Measurements from ENCODE around the gene CCL24. TPM values are rescaled to one million over a fixed set of nuclear protein-coding genes. Genes with fewer than 3 reads are reported as not detected.

CCL24 gene, protein sequence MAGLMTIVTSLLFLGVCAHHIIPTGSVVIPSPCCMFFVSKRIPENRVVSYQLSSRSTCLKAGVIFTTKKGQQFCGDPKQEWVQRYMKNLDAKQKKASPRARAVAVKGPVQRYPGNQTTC
- not detected in 5 replicates for total RNA-seq (2022; extraction: Qiagen RNA extraction; ENCODE audit: low read depth)

DNA sequence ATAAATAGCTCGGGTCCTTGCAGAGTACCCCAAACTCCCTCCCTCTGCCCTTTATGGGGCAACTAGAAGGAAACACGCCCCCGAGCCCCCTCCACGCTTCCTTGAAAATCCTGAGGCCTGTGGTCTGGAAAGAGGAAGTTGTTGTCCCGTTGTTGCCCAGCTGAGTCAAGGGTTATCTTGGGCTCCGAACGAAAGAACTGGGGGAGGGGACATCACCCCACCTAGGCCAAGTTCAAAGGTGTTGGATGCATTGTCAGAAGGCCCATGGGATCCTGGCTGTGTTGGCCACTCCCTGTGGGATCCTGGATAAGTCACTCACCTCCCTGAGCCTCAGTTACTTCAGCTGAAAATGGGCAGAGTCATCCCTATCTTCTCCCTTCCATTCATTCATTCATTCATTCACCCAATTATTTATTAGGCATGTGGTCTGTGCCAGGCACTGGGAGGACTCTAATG, at the start of gene CCL24:
TSS of gene CCL24 (minus strand) at position 26 of the 456 bp plus-strand sequence. CDS start 91 bp downstream, outside the sequence.

DNA sequence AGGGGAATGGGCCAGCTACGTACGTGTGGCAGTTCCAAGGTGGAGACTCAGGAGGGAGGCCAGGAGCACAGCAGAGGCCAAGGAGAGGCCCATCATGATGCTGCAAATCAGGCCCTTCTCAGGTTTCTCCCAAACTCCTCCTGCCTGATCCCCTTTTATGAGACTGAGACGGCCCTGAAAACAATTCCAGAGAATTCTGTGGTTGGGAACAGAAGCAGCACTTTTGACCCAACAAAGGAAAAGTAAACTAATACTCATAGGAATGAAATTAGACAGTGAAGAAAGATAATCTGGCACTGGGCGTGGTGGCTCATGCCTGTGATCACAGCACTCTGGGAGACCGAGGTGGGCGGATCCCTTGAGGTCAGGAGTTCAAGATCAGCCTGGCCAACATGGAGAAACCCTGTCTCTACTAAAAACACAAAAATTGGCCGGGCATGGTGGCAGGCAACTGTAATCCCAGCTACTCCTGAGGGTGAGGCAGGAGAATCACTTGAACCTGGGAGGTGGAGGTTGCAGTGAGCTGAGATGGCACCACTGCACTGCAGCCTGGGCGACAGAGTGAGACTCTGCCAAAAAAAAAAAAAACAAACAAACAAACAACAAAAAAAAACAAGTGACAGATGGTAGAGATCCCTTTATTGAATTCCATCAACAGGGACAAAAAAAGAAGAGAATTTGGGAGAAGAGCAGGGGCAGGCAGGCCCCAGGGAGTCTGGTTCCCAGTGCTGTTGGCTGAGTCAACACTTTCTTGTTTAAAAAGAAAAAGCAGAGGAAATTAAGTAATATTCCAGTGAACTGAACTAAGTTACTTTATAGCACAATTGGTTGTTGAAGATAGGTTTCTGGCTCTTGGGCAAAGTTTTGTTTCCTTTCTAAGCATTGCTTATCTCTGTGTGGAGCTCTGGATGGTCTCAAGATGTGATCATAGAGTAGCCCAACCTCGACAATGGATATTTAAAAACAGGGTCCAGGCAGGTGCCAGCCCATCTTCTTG, 41.2 kb downstream of the CCL24 start, which contains the start of gene CCL26:
TSS of gene CCL26 (minus strand) at position 131 of the 997 bp plus-strand sequence. CDS start at position 96, 35 bp downstream.

Other genes with a start within 250 kb of the CCL24 start
- gene HIP1, start 74.9 kb downstream of the CCL24 start, total RNA-seq (2022; extraction: Qiagen RNA extraction; ENCODE audit: low read depth): 17.1 to 23.9 TPM (median 21.1 TPM) in 5 replicates
- 6.8 to 11.4 TPM (median 7.4 TPM) in 5 replicates for gene CCL26, start 41.6 kb downstream of the CCL24 start, total RNA-seq (2022; extraction: Qiagen RNA extraction; ENCODE audit: low read depth)
- gene RHBDD2, start 65.2 kb upstream of the CCL24 start, total RNA-seq (2022; extraction: Qiagen RNA extraction; ENCODE audit: low read depth): 62.5 to 93.2 TPM (median 90.3 TPM) in 5 replicates
- 105 to 178 TPM (median 160 TPM) in 5 replicates for gene POR, start 101.3 kb upstream of the CCL24 start, total RNA-seq (2022; extraction: Qiagen RNA extraction; ENCODE audit: low read depth)
- gene TMEM120A, start 180.8 kb upstream of the CCL24 start, total RNA-seq (2022; extraction: Qiagen RNA extraction; ENCODE audit: low read depth): 34.8 to 47.6 TPM (median 44.6 TPM) in 5 replicates
- 37.3 to 50.3 TPM (median 44.8 TPM) in 5 replicates for gene STYXL1, start 234.2 kb upstream of the CCL24 start, total RNA-seq (2022; extraction: Qiagen RNA extraction; ENCODE audit: low read depth)
- 339 to 400 TPM (median 372 TPM) in 5 replicates for gene MDH2, start 234.3 kb upstream of the CCL24 start, total RNA-seq (2022; extraction: Qiagen RNA extraction; ENCODE audit: low read depth)